Measurements from ENCODE around the gene SIGLEC10. TPM values are rescaled to one million over a fixed set of nuclear protein-coding genes. Genes with fewer than 3 reads are reported as not detected.

Gene SIGLEC10
- total RNA-seq, 1 experiment from 2014 or later = not detected

- TF ChIP-seq, protein P1, sequence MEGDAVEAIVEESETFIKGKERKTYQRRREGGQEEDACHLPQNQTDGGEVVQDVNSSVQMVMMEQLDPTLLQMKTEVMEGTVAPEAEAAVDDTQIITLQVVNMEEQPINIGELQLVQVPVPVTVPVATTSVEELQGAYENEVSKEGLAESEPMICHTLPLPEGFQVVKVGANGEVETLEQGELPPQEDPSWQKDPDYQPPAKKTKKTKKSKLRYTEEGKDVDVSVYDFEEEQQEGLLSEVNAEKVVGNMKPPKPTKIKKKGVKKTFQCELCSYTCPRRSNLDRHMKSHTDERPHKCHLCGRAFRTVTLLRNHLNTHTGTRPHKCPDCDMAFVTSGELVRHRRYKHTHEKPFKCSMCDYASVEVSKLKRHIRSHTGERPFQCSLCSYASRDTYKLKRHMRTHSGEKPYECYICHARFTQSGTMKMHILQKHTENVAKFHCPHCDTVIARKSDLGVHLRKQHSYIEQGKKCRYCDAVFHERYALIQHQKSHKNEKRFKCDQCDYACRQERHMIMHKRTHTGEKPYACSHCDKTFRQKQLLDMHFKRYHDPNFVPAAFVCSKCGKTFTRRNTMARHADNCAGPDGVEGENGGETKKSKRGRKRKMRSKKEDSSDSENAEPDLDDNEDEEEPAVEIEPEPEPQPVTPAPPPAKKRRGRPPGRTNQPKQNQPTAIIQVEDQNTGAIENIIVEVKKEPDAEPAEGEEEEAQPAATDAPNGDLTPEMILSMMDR (IDR thresholded peaks at IDR 0.05) = no peak
- TF ChIP-seq SIN3A (IDR thresholded peaks at IDR 0.05; ENCODE audit: borderline replicate concordance, insufficient read depth, low read depth, low read length) = no peak
- TF ChIP-seq TCF7L2 (IDR thresholded peaks at IDR 0.05; ENCODE audit: low read depth, low read length) = no peak
- no peak for TF ChIP-seq REST (IDR thresholded peaks at IDR 0.05; ENCODE audit: insufficient read depth in 1 of 2, low read depth in 2 of 2, low read length in 1 of 2)
- no peak for TF ChIP-seq POLR2AphosphoS5 (IDR thresholded peaks at IDR 0.05; ENCODE audit: low read depth, low read length)
- intact Hi-C loops (cut with micrococcal nuclease; ENCODE audit: unreplicated experiment) (no loop called here), in situ Hi-C loops (cut with HindIII; ENCODE audit: low pct_unique_long_range_greater_than_20kb, low sequenced_read_pairs) (no loop called here)
- POLR2A ChIA-PET = no interaction called here
- H3K27me3 ChIP-seq (ENCODE audit: control insufficient read depth, insufficient read depth, low read length) = no peaks in the 10 kb centered on the region
- H3K4me1 ChIP-seq (ENCODE audit: control insufficient read depth, insufficient read depth, low read length) = no peaks in the 10 kb centered on the region
- H3K4me3 ChIP-seq (ENCODE audit: low read depth in 2 of 2, low read length in 2 of 2) = no peak overlapping the region
- no peak overlapping the region for H3K27ac ChIP-seq (ENCODE audit: low read length)
- ATAC-seq (no peak), DNase-seq (ENCODE audit: low read depth, low spot score) (no peak)
- no TSS peak for BruUV-seq (replicated peaks)
- H3K9me3 ChIP-seq (ENCODE audit: control insufficient read depth, insufficient read depth, low read depth, low read length) = no peaks in the 10 kb centered on the region
- H3K36me3 ChIP-seq (ENCODE audit: control insufficient read depth, insufficient read depth, low read length) = no peaks in the 10 kb centered on the region
- CTCF ChIA-PET = no interaction called here
Measured at GRCh38 chr19:51375504-51376221, 41.8 kb downstream of the SIGLEC10 start.

DNA sequence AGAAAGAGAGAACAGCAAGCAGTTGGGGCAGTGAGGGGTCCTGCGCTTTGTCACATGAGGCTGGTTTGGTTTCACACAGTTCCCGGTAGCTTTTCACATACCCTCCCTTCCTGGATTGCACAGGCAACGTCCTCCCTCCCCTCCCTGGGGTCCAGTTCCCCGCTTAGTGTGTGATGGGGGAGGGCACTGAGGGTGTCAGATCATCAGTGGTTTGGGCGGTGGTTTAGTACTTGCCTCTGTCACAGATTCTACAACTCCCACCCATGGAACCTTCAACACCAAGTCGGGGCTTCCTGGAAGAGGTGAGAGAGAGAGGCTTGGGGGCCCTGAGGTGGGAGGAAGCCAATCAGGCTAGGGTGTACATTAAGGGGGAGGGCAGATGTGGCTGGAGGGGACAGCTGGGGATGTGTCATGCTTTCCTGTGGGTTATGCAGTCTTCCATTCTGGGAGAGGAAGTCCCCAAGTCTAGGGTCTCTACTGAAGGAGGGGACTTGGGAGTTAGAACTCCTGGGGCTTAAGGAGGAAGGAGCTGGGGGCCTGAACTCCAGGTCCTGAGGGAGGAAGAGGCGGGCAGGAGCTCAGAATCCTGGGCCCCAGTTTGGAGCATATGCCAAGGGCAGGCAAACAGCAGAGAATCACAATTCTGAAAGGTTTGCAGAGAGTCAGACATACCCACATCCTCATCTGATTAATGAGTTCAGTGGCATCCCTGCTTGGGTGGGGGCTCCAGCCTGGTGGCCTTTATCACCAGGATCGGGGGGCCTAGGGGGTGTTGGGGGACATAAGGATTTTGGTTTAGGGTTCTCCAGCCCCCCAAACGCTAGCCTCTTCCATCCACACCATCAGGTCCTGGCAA is 44.6 kb downstream of the SIGLEC10 start, which contains the start of gene NKG7:
Gene NKG7 (minus strand): TSS at position 6 of the 856 bp plus-strand sequence. CDS start 119 bp downstream, outside the sequence.
- Histone ChIP-seq H3K36me3 (ENCODE audit: control insufficient read depth, insufficient read depth, low read length) (no peaks in the 10 kb centered on the region), H3K4me3 (ENCODE audit: low read depth in 2 of 2, low read length in 2 of 2) (no peak within 1 kb of the TSS), H3K4me1 (ENCODE audit: control insufficient read depth, insufficient read depth, low read length) (0 out of 2 replicates have a peak, but pooled peaks cover 4% of the 10 kb centered on the region), H3K27me3 (ENCODE audit: control insufficient read depth, insufficient read depth, low read length) (no peaks in the 10 kb centered on the region), H3K9me3 (ENCODE audit: control insufficient read depth, insufficient read depth, low read depth, low read length) (no peaks in the 10 kb centered on the region), H3K27ac (ENCODE audit: low read length) (no peak within 1 kb of the TSS)
- intact Hi-C loops (cut with micrococcal nuclease; ENCODE audit: unreplicated experiment) (no loop called here), in situ Hi-C loops (cut with HindIII; ENCODE audit: low pct_unique_long_range_greater_than_20kb, low sequenced_read_pairs) (no loop called here)
- no peak for ATAC-seq
- ChIA-PET CTCF (no interaction called here), POLR2A (no interaction called here)
- TF ChIP-seq, protein P1 (IDR thresholded peaks at IDR 0.05) = no peak
- TF ChIP-seq TCF7L2 (IDR thresholded peaks at IDR 0.05; ENCODE audit: low read depth, low read length) (no peak), POLR2AphosphoS5 (IDR thresholded peaks at IDR 0.05; ENCODE audit: low read depth, low read length) (no peak), REST (IDR thresholded peaks at IDR 0.05; ENCODE audit: insufficient read depth in 1 of 2, low read depth in 2 of 2, low read length in 1 of 2) (no peak), SIN3A (IDR thresholded peaks at IDR 0.05; ENCODE audit: borderline replicate concordance, insufficient read depth, low read depth, low read length) (no peak)
- BruUV-seq (replicated peaks) = no TSS peak
- no peak for DNase-seq (ENCODE audit: low read depth, low spot score)
